ENCODE results near the gene JCAD. TPM values are rescaled to one million over a fixed set of nuclear protein-coding genes. Genes with fewer than 3 reads are reported as not detected.

JCAD gene
- total RNA-seq, 1 experiment from 2014 or later: 0.54 TPM

GRCh38 chr10:30032125-30032524 lies 27.3 kb downstream of the JCAD start:
- Mint-ChIP-seq H3K27me3 (ENCODE audit: unreplicated experiment) (peaks cover 24% of the 10 kb centered on the region), H3K4me1 (ENCODE audit: low read depth, unreplicated experiment) (peaks cover 13% of the 10 kb centered on the region), H3K4me3 (ENCODE audit: low read depth, unreplicated experiment) (no peak overlapping the region), H3K27ac (ENCODE audit: unreplicated experiment) (no peak overlapping the region), H3K36me3 (ENCODE audit: insufficient read depth, unreplicated experiment) (no peaks in the 10 kb centered on the region), H3K9me3 (ENCODE audit: low read depth, unreplicated experiment) (no peaks in the 10 kb centered on the region)
- CTCF ChIA-PET: no interaction called here
- intact Hi-C loops (cut with micrococcal nuclease; ENCODE audit: unreplicated experiment): no loop called here
- no peak for TF ChIP-seq CTCF (IDR thresholded peaks at IDR 0.05; ENCODE audit: unreplicated experiment)
- no TSS peak for BruUV-seq (replicated peaks)
- DNase-seq: no peak

GRCh38 chr10:30029872-30030256 lies 29.5 kb downstream of the JCAD start:
- CTCF ChIA-PET: interaction anchor here (0.5 to 0.7 kb wide), 3 partner anchors 15 to 243 kb away, joined by 3 to 4 read pairs (median 4); no protein-coding TSS in a partner anchor
- Mint-ChIP-seq H3K27me3 (ENCODE audit: unreplicated experiment) (peaks cover 18% of the 10 kb centered on the region), H3K4me1 (ENCODE audit: low read depth, unreplicated experiment) (peaks cover 17% of the 10 kb centered on the region), H3K27ac (ENCODE audit: unreplicated experiment) (no peak overlapping the region), H3K36me3 (ENCODE audit: insufficient read depth, unreplicated experiment) (no peaks in the 10 kb centered on the region), H3K4me3 (ENCODE audit: low read depth, unreplicated experiment) (no peak overlapping the region), H3K9me3 (ENCODE audit: low read depth, unreplicated experiment) (no peaks in the 10 kb centered on the region)
- no TSS peak for BruUV-seq (replicated peaks)
- no peak for DNase-seq
- no peak for TF ChIP-seq CTCF (IDR thresholded peaks at IDR 0.05; ENCODE audit: unreplicated experiment)
- intact Hi-C loops (cut with micrococcal nuclease; ENCODE audit: unreplicated experiment): no loop called here

- TF ChIP-seq CTCF (IDR thresholded peaks at IDR 0.05; ENCODE audit: unreplicated experiment): no peak
- no TSS peak for BruUV-seq (replicated peaks)
- no peaks in the 10 kb centered on the region for H3K36me3 Mint-ChIP-seq (ENCODE audit: insufficient read depth, unreplicated experiment)
- H3K27ac Mint-ChIP-seq (ENCODE audit: unreplicated experiment): no peak overlapping the region
- no peak overlapping the region for H3K4me3 Mint-ChIP-seq (ENCODE audit: low read depth, unreplicated experiment)
- intact Hi-C loops (cut with micrococcal nuclease; ENCODE audit: unreplicated experiment): no loop called here
- CTCF ChIA-PET: interaction anchor here (0.5 kb wide), 1 partner anchor 244 kb away, joined by 4 read pairs; no protein-coding TSS in a partner anchor
- H3K9me3 Mint-ChIP-seq (ENCODE audit: low read depth, unreplicated experiment): no peaks in the 10 kb centered on the region
- no peak for DNase-seq
- H3K4me1 Mint-ChIP-seq (ENCODE audit: low read depth, unreplicated experiment): peaks cover 17% of the 10 kb centered on the region
- H3K27me3 Mint-ChIP-seq (ENCODE audit: unreplicated experiment): peaks cover 18% of the 10 kb centered on the region
These were observed 30.1 kb downstream of the JCAD start for GRCh38 chr10:30029164-30029871.

- Mint-ChIP-seq H3K27me3 (ENCODE audit: unreplicated experiment) (peaks cover 18% of the 10 kb centered on the region), H3K27ac (ENCODE audit: unreplicated experiment) (no peak overlapping the region), H3K9me3 (ENCODE audit: low read depth, unreplicated experiment) (no peaks in the 10 kb centered on the region), H3K4me3 (ENCODE audit: low read depth, unreplicated experiment) (no peak overlapping the region), H3K4me1 (ENCODE audit: low read depth, unreplicated experiment) (peaks cover 17% of the 10 kb centered on the region), H3K36me3 (ENCODE audit: insufficient read depth, unreplicated experiment) (no peaks in the 10 kb centered on the region)
- no peak for DNase-seq
- CTCF ChIA-PET: no interaction called here
- TF ChIP-seq CTCF (IDR thresholded peaks at IDR 0.05; ENCODE audit: unreplicated experiment): no peak
- intact Hi-C loops (cut with micrococcal nuclease; ENCODE audit: unreplicated experiment): no loop called here
- BruUV-seq (replicated peaks): no TSS peak
These were observed 30.7 kb downstream of the JCAD start for GRCh38 chr10:30028738-30029030.

All from Calu3 (cell line).